OCI-LY1 (cell line): ENCODE results near the gene ALX4.

Source experiments
- H2AFZ ChIP-seq: fragments of 200-600 bp; sonication (generic), shearing (Covaris generic); 2 replicates; pipeline ENCODE4 v1.6.0; 2014; ENCODE audit warnings: antibody characterized with exemption, mild to moderate bottlenecking, low read length
- H3F3A ChIP-seq: fragments of 200-600 bp; sonication (generic), shearing (Covaris generic); 2 replicates; pipeline ENCODE4 v1.6.0; 2014; ENCODE audit warnings: mild to moderate bottlenecking, antibody characterized with exemption, low read length, moderate library complexity; ENCODE audit not compliant: insufficient read depth
- H3K27ac ChIP-seq: fragments of 200-600 bp; sonication (generic); 2 replicates; pipeline ENCODE4 v1.5.1; 2014; ENCODE audit warnings: low read length, mixed run types, mild to moderate bottlenecking, low read depth; ENCODE audit not compliant: poor library complexity, severe bottlenecking
- H3K27me3 ChIP-seq: fragments of 200-600 bp; sonication (generic); 2 replicates; pipeline ENCODE4 v1.6.0; 2014; ENCODE audit warnings: antibody characterized with exemption, mild to moderate bottlenecking, low read length, moderate library complexity; ENCODE audit not compliant: insufficient read depth
- H3K36me3 ChIP-seq: fragments of 200-600 bp; sonication (generic); 2 replicates; pipeline ENCODE4 v1.6.1; 2014; ENCODE audit warnings: mild to moderate bottlenecking, antibody characterized with exemption, low read length, moderate library complexity, mixed read lengths; ENCODE audit not compliant: insufficient read depth
- H3K4me1 ChIP-seq: fragments of 200-600 bp; sonication (generic); 2 replicates; pipeline ENCODE4 v1.5.1; 2014; ENCODE audit warnings: mild to moderate bottlenecking, low read length, moderate library complexity; ENCODE audit not compliant: insufficient read depth, severe bottlenecking
- H3K4me2 ChIP-seq: fragments of 200-600 bp; sonication (generic), shearing (Covaris generic); 2 replicates; pipeline ENCODE4 v1.6.1; 2014; ENCODE audit warnings: low read length
- H3K4me3 ChIP-seq: fragments of 200-600 bp; sonication (generic); 2 replicates; pipeline ENCODE4 v1.5.1; 2014; ENCODE audit warnings: low read length, low read depth, mild to moderate bottlenecking, mixed read lengths; ENCODE audit not compliant: poor library complexity, severe bottlenecking
- H3K79me2 ChIP-seq: fragments of 200-600 bp; shearing (Covaris generic); 2 replicates; pipeline ENCODE4 v1.6.1; 2016; ENCODE audit warnings: mixed run types, low read length, mixed read lengths; ENCODE audit not compliant: insufficient read depth
- H3K9ac ChIP-seq: fragments of 200-600 bp; sonication (generic), shearing (Covaris generic); 2 replicates; pipeline ENCODE4 v1.6.1; 2014; ENCODE audit warnings: mild to moderate bottlenecking, low read length, mixed read lengths
- H3K9me2 ChIP-seq: fragments of 200-600 bp; sonication (generic), shearing (Covaris generic); 2 replicates; pipeline ENCODE4 v1.6.1; 2014; ENCODE audit warnings: low read depth, mild to moderate bottlenecking, low read length, mixed read lengths
- H3K9me3 ChIP-seq: fragments of 200-600 bp; shearing (Covaris generic); 2 replicates; pipeline ENCODE4 v1.6.1; 2014; ENCODE audit warnings: low read length, mixed read lengths
- H4K20me1 ChIP-seq: fragments of 200-600 bp; sonication (generic), shearing (Covaris generic); 2 replicates; pipeline ENCODE4 v1.6.0; 2016; ENCODE audit warnings: mild to moderate bottlenecking, low read length; ENCODE audit not compliant: insufficient read depth
- EZH2 ChIP-seq: fragments of 200-600 bp; sonication (generic), shearing (Covaris generic); IDR thresholded peaks from 2 replicates; pipeline ENCODE4 v1.8.0; 2017; ENCODE audit warnings: borderline replicate concordance, mixed run types, mild to moderate bottlenecking, antibody characterized with exemption, low read length, moderate library complexity, mixed read lengths
- TF ChIP-seq, protein P1 (sequence below): fragments of 200-600 bp; sonication (generic), shearing (Covaris generic); IDR thresholded peaks from 2 replicates; pipeline ENCODE4 v1.5.1; 2017; ENCODE audit warnings: mild to moderate bottlenecking, antibody characterized with exemption, low read length, moderate library complexity, mixed read lengths

The ALX4 gene

DNA sequence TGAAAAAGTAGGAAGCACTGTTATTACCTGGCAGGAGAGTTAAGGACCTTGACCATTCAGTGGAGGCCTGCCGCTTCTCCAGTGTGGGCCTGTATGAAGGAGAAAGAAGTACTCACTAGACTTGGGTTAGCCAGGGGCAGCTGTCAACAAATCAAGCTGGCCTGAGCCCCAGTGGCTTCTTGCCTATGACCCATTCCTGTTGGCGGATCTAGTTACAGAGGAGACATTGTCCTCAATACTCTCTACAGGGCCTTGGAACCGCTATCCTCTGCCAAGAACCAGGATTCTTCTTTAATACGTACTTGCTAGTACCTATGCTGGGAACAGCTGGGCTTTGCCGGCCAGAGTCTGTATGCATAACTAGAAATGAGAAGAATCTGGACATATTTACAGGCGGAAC is 68.1 kb downstream of the ALX4 start:
- Histone ChIP-seq H3F3A (no peaks in the 10 kb centered on the region), H3K9me3 (no peaks in the 10 kb centered on the region), H3K4me2 (no peak overlapping the region), H3K9me2 (no peaks in the 10 kb centered on the region), H3K9ac (no peak overlapping the region), H3K27me3 (no peaks in the 10 kb centered on the region), H3K27ac (no peak overlapping the region), H2AFZ (no peak overlapping the region), H3K36me3 (no peaks in the 10 kb centered on the region), H3K4me1 (no peaks in the 10 kb centered on the region), H4K20me1 (no peaks in the 10 kb centered on the region), H3K79me2 (no peaks in the 10 kb centered on the region), H3K4me3 (no peak overlapping the region)
- TF ChIP-seq, protein P1, sequence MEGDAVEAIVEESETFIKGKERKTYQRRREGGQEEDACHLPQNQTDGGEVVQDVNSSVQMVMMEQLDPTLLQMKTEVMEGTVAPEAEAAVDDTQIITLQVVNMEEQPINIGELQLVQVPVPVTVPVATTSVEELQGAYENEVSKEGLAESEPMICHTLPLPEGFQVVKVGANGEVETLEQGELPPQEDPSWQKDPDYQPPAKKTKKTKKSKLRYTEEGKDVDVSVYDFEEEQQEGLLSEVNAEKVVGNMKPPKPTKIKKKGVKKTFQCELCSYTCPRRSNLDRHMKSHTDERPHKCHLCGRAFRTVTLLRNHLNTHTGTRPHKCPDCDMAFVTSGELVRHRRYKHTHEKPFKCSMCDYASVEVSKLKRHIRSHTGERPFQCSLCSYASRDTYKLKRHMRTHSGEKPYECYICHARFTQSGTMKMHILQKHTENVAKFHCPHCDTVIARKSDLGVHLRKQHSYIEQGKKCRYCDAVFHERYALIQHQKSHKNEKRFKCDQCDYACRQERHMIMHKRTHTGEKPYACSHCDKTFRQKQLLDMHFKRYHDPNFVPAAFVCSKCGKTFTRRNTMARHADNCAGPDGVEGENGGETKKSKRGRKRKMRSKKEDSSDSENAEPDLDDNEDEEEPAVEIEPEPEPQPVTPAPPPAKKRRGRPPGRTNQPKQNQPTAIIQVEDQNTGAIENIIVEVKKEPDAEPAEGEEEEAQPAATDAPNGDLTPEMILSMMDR: no peak
- no peak for TF ChIP-seq EZH2

DNA sequence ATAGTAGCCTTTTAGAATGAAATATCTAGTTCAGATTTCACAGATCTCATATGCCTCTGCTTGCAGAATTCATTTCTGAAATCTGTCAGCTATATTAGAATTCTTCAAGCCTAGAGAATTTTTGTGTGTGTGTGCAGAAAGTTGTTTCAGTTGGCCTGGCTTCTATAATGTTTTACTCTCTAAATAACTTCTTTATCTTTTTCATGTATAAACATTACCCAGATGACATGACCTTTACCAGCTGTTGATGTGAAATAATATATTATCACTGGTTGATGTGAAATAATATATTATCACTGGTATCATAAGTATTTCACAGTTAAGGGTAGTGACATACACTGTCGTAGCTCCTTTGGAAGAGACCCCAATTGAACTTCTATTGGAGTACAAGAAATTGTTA is 72.8 kb downstream of the ALX4 start:
- no peaks in the 10 kb centered on the region for H3K9me3 ChIP-seq
- H3K36me3 ChIP-seq: no peaks in the 10 kb centered on the region
- no peaks in the 10 kb centered on the region for H3K27me3 ChIP-seq
- no peak overlapping the region for H3K27ac ChIP-seq
- no peaks in the 10 kb centered on the region for H3K4me1 ChIP-seq
- H3K79me2 ChIP-seq: no peaks in the 10 kb centered on the region
- no peaks in the 10 kb centered on the region for H4K20me1 ChIP-seq
- no peak overlapping the region for H3K4me3 ChIP-seq
- no peak overlapping the region for H3K4me2 ChIP-seq
- no peak overlapping the region for H2AFZ ChIP-seq
- no peaks in the 10 kb centered on the region for H3F3A ChIP-seq
- TF ChIP-seq, protein P1: no peak
- TF ChIP-seq EZH2: no peak
- H3K9ac ChIP-seq: no peak overlapping the region
- no peaks in the 10 kb centered on the region for H3K9me2 ChIP-seq

DNA sequence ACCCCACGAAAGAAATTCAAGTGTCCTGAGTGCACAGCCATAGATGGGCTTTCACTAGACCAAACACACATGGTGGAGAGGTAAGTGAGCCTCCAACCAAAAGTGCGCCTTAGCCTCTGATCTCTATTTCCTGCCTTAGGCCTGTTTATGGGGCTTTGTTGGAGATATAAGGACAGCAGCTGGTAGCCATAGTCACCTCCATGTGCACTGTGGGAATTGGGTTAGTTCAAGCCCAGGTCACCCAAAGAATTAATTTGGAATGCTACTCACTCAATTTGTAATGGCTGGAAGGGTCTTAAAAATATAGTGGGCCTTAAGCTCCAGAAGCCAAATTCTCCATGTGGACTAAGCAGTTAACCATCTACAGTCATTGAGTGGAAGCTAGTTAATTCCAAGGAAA is 73.6 kb downstream of the ALX4 start:
- no peaks in the 10 kb centered on the region for H3K9me3 ChIP-seq
- no peak overlapping the region for H3K27ac ChIP-seq
- no peaks in the 10 kb centered on the region for H3F3A ChIP-seq
- H3K4me2 ChIP-seq: no peak overlapping the region
- H3K79me2 ChIP-seq: no peaks in the 10 kb centered on the region
- H3K9me2 ChIP-seq: no peaks in the 10 kb centered on the region
- no peaks in the 10 kb centered on the region for H3K27me3 ChIP-seq
- H3K4me1 ChIP-seq: no peaks in the 10 kb centered on the region
- no peaks in the 10 kb centered on the region for H3K36me3 ChIP-seq
- no peaks in the 10 kb centered on the region for H4K20me1 ChIP-seq
- H2AFZ ChIP-seq: no peak overlapping the region
- H3K4me3 ChIP-seq: no peak overlapping the region
- TF ChIP-seq, protein P1: no peak
- TF ChIP-seq EZH2: no peak
- no peak overlapping the region for H3K9ac ChIP-seq
